AG20443 (cell line): ENCODE results near the gene LPAR2.

Source experiments
- DNase-seq: peaks from one replicate; pipeline ENCODE4 v3.0.0; 2012; ENCODE audit warnings: low spot score, mixed read lengths

LPAR2 gene

GRCh38 chr19:19653597-19654147 is 25.7 kb upstream of the LPAR2 start:
- DNase-seq = no peak

GRCh38 chr19:19652482-19653295 is 24.7 kb upstream of the LPAR2 start:
- no peak for DNase-seq

GRCh38 chr19:19651076-19651475 is 23.1 kb upstream of the LPAR2 start:
- no peak for DNase-seq

GRCh38 chr19:19650331-19650730 is 22.3 kb upstream of the LPAR2 start:
- no peak for DNase-seq

- no peak for DNase-seq
Observed at GRCh38 chr19:19649580-19649995, 21.6 kb upstream of the LPAR2 start.

GRCh38 chr19:19649155-19649554 is 21.1 kb upstream of the LPAR2 start:
- no peak for DNase-seq

- no peak for DNase-seq
Observed at GRCh38 chr19:19647037-19647835, 19.2 kb upstream of the LPAR2 start.

- DNase-seq = no peak
Observed at GRCh38 chr19:19645233-19645870, 17.3 kb upstream of the LPAR2 start.

- DNase-seq = no peak
Observed at GRCh38 chr19:19644054-19644388, 16.0 kb upstream of the LPAR2 start.

GRCh38 chr19:19643158-19644053 is 15.4 kb upstream of the LPAR2 start, which contains the start of gene GMIP:
Gene GMIP, minus strand, starts transcription at chr19:19643657. Its CDS starts 128 bp downstream, at chr19:19643529.
- DNase-seq = peak; percentile 92

- peak; percentile 42 for DNase-seq
Observed at GRCh38 chr19:19642506-19643157, 14.6 kb upstream of the LPAR2 start.

GRCh38 chr19:19637523-19638251 is 9.7 kb upstream of the LPAR2 start:
- no peak for DNase-seq

- DNase-seq = no peak
Observed at GRCh38 chr19:19637186-19637522, 9.1 kb upstream of the LPAR2 start.

GRCh38 chr19:19636573-19637185 is 8.7 kb upstream of the LPAR2 start:
- no peak for DNase-seq

- DNase-seq = no peak
Observed at GRCh38 chr19:19635313-19635702, 7.3 kb upstream of the LPAR2 start.

GRCh38 chr19:19634516-19635312 is 6.7 kb upstream of the LPAR2 start:
- DNase-seq = no peak

GRCh38 chr19:19633711-19634515 is 5.9 kb upstream of the LPAR2 start:
- no peak for DNase-seq

- no peak for DNase-seq
Observed at GRCh38 chr19:19632661-19633060, 4.6 kb upstream of the LPAR2 start.
